ENCODE results near the gene PRPF19.

GRCh38 chr11:60945295-60945667 is 38.9 kb upstream of the PRPF19 start:
- no peak for TF ChIP-seq CTCF (IDR thresholded peaks at IDR 0.05)
- no peak for TF ChIP-seq POLR2A (IDR thresholded peaks at IDR 0.05)
